Activated CD8-positive, alpha-beta memory T cell treated with anti-CD3 and anti-CD28 coated beads for 24 hours (primary cell): Measurements from ENCODE around the gene DSE.

Experiments used
- DNase-seq: peaks from one replicate; pipeline ENCODE4 v3.0.0-alpha.2; 2020

The DSE gene

DNA sequence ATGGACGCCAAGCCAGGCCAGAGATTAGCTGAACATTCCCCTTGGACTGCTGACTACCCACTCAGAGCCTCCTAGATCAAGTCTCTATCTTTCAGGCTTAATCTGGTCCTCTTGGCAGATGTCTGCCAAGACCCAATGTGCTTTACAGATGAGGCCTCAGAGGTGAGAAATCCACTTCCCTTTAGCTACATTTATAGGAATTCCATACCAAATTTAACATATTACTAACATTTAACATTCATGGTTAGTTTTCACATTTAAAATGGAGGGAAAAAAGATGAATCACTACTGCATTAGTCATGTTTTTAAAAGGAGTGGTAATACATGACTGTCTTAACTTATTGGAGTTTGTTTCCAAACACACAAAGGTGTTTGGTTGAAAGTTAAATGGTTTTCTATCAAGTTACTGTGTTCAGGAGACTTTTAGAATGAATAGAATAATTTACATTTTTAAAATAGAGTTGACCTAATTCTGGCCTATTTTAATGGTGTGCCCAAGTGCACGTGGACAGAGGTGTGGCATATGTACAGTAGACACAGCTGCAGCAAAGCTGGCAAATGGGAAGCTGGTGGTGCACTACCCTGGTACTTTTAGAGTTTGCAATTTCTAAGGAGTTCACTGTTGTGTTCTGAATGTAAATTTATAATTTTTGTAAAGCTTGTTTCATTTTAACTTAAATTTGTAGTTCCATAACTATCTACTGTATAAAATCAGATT lies 48.5 kb downstream of the DSE start:
- DNase-seq = no peak

DNA sequence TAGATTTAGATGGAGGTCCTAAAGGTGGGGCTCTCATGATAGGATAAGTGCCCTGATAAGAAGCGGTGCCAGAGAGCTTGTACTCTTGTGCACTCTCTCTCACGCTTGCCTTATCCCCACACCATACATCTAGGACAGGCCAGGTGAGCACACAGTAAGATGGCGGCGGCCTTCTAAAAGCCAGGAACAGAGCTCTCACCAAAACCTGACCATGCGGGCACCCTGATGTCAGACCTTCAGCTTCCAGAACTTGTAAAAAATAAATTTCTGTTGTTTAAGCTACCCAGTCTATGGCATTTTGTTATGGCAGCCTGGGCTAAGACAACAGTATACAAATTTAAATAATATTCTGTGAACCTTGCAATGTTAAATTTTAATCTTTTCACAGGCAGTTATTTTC lies 49.6 kb downstream of the DSE start:
- no peak for DNase-seq

- DNase-seq = no peak
Measured at GRCh38 chr6:116422238-116422637, 51.5 kb downstream of the DSE start.

DNA sequence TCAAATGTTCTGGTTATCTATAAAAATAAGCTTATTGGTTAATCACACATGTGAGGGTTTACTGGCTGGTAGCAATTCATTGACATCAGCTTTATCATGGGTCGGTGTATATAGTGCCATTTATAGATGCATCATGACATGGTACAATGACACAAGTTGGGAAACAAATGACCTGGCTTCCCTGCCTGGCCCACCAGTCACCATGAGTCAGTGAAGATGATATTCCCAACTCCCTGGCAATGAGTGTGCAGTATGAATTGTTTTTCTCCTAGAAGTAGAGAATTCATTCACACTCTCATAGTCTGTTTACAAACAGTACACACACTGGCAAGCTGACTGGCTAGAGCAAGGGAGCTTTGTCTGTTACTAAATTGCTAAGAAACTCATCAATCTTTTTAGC lies 53.3 kb downstream of the DSE start:
- DNase-seq = no peak

- no peak for DNase-seq
Measured at GRCh38 chr6:116426551-116426950, 55.8 kb downstream of the DSE start.

DNA sequence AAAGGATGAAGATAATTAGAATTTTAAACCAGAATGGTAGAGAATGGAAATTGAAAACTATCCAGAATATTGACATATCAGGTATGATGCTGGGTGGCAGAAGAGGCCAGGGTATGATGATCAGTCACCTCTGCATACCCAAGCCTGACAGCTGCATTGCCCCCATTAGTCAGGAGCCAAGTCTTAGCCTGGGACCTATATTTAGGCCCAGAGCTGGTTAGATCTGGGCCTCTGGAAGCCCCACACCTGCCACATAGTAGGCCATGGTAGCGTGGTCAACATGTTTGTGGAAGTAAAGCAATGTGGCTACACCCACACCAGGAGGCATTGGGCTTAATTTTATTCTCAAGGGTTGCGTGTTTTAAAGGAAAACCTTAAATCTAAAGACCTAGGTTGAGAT lies 58.4 kb downstream of the DSE start:
- no peak for DNase-seq

GRCh38 chr6:116430860-116431259 lies 60.1 kb downstream of the DSE start:
- DNase-seq = no peak

GRCh38 chr6:116431964-116432595 lies 61.3 kb downstream of the DSE start:
- no peak for DNase-seq

DNA sequence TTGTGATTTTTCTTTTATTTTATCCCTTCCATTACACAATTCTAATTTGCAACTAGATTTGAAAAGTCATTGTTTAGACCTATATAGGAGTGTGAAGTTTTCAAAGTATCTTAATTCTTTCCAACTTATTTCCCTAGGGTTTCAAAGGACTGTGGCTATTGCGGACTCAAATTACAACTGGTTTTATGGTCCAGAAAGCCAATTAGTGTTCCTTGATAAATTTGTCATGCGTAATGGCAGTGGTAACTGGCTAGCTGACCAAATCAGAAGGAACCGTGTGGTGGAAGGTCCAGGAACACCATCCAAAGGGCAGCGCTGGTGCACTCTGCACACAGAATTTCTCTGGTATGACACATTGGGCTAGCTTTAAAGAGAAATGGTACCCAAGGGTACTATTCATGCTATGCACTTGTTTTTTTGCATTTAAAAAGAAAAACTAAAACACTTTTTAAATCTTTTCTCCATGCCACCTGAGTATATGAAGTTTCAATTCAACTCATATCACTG lies 62.5 kb downstream of the DSE start:
- no peak for DNase-seq

DNA sequence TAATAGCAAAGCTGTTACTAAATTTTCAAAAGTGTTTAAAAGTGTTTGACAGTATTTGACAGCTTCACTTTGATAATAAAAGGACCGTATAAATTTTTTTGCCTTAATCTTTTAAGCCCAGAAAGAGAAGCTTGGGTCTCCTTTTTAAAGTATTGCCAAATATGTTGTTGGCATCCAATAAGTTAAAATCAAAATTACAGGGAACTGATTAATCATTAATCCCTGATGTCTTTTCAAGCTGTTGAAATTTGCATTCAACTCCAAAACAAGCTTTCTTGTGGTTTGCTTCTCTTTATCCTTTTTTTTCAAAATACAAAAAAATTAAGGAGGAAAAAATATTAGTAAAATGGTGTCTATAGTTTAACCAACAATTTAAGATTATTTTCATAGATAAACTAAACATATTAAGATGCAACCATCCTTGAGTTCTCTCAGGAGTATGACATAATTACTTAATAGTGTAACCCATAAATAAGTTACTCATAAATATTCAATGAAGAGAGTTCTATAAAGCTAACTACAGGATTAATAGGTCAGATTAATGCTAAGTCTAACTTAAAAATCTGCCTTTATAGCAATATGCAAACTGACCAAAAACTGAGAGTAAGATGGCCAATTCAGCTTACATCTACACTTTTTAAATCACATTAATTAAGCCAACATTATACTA lies 63.4 kb downstream of the DSE start:
- DNase-seq = no peak

- no peak for DNase-seq
Measured at GRCh38 chr6:116436586-116436985, 65.8 kb downstream of the DSE start.

DNA sequence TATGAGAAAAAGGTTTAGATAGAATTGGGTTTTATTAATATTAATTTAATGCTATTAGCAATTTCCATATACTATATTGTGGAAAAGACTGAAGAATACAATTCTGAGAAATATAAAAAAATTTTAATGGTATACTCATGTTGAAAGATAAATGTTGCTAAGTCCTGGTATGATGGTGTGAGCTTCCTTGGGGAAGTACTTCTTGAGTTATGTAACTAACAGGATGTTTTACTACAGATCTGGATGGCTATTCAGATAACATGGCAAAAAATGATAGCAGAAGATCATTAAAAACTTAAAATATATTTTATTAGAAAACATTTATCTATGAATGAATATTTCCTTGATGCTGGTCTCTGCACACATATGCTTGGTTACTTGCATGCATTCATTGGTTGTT lies 66.9 kb downstream of the DSE start:
- no peak for DNase-seq

DNA sequence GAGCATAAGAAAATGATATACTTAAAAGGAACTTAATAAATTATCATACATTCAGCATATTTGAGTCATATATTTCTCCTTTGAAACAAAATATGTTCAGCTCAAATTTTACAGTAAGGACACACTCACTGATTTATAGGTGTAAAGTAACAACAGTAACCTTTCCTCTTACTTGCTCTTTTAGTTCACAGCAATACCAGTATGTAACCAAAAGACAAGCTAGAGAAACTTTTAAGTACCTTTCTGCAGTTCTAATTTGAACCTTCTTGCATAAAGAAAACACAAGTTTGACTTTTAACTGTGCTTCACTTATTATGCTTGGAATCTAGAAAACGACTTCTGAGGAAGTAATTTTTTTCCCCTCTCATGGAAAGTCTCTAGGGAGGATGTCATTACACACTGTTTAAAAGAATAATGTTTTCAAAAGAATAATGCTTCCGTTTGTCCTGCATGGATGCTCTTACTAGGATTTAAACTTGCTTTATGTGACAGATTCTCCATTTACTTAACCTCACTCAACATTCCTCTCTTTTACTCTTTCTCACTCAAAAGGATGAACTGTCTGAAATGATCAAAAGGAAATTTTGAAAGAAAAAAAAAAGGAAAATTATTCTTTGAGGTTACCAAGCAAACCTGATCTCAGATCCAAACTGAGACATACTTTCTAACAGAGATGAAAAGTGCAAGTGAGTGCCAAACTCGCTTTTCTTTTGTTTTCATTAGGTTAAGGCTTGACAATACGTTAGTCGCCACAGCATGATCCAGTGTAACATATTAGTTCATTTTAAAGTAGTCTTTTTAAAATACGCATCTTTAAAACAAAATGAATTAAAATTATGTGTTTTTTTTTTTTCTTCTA lies 68.1 kb downstream of the DSE start:
- DNase-seq = no peak

GRCh38 chr6:116439522-116440051 lies 68.8 kb downstream of the DSE start:
- no peak for DNase-seq

- DNase-seq = no peak
Measured at GRCh38 chr6:116443105-116443504, 72.4 kb downstream of the DSE start.

DNA sequence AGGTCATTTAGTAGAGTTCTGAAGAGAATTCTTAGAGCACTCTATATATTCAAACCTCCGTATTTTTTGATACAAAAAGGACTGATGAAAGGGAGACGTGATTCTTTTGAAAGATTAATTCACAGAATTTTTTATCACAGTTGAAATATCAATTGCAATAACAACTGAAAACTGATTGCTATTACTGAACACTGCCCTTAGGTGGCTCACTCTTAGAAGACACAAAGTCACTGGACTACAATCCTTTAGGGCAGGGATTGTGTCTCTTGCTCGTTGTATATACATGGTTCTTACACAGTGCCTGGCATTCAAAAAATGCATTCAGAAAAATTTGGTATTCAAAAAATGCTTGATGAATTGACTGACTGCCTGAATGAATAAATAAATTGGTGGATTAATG lies 73.3 kb downstream of the DSE start:
- no peak for DNase-seq

- DNase-seq = no peak
Measured at GRCh38 chr6:116444575-116444974, 73.8 kb downstream of the DSE start.

DNA sequence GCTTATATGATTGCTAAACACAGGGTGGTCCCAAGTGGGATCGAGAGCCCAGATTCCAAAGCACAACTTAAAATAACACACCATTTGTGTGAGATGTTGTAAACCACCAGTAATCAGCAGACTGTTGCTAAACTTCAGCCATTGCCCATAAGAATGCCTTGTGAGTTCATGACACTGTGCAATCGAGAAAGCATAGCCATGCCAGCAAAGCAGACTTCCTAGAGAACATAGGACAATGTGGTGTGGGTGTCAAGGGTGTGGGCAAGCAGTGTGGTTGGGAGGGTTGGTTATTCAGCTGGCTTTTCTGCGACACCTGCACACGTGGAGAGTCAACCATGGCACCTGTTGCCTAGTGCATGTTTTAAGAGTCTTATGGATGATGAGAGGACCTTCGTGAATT lies 74.4 kb downstream of the DSE start:
- no peak for DNase-seq

DNA sequence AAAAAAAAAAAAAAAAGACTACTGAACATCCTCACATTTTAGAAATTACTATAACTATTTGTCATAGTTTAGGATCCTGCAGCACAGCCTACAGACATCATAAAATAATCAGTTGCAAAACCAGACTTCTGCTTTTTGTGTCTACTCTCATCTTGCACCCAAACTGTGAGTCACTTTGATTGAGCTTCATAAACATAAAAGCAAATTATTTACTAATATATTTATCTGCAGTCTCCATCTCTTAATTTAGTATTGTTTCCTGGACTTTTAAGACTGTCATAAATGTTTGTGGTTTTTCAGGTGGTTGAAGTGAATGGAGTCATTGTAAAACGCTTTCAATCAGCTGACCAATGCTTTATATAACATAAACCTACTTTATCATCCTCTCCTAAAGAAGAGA lies 75.7 kb downstream of the DSE start:
- DNase-seq = no peak

DNA sequence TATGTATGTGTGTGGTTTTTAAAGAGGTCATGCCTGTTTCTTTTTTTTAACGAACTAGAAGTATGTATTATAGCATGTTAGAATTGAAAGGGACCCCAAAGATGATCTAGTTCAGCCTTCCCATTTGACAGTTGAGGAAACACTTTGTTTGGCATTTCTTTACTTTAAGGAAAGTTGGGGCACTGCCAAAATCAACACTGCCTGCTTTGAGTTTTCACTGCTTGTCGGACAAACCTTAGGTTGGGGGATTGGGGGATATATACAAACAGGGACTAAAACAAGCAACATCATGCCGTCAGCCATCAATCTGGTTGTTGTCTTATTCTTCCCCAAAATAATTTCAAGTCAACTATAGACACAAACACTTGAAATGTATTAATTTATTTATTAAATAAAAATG lies 76.3 kb downstream of the DSE start:
- DNase-seq = no peak

DNA sequence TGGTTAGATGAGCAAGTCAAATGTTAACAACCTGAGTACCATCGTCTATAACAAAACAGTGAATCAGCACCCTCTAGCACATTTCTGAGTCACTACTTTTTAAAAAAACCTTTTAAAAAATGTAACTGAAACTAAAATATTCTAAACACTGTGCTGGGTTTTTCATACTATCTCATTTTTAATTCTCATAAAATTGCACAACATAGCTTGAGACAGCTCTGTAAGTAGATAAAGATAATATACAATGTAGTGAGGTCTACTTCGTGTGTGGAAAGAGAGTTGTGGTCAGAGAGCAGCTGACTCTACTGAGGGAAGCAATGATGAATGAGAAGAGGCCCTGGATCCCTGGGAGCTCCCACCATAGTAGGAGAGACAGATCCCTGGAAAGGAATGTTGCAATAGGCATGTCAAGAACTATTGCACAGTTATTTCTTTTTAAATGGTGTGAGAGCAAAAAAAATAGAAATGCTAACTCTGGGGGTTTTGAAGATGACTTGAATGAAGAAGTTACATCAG lies 76.8 kb downstream of the DSE start:
- DNase-seq = no peak

DNA sequence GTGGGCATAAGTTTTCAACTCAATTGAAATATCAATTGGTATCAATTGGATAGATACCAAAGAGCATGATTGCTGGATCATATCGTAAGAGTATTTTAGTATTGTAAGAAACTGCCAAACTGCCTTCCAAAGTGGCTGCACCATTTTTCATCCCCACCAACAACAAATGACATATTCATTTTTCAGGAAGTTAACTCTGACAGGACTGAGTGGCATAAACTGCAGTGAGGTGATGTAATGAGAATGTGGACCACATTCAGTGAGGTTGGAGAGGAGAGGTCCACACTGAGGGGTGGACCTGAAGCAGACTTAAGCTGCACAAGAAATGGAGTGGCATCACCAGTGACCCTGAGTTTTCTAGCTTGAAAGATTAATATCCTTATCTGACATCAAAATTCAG lies 78.8 kb downstream of the DSE start:
- DNase-seq = no peak
